H1 (cell line): Measurements from ENCODE around the gene PUDP. TPM values are rescaled to one million over a fixed set of nuclear protein-coding genes. Genes with fewer than 3 reads are reported as not detected.

ENCODE experiments used
- CBX5 ChIP-seq: fragments of 300-800, 300-1000 bp; sonication (generic); IDR thresholded peaks from 2 replicates; pipeline ENCODE4 v1.7.1; 2016; ENCODE audit warnings: antibody characterized with exemption, low read length, low read depth
- EGR1 ChIP-seq: IDR thresholded peaks from 2 replicates; pipeline ENCODE4 v1.6.1; 2011; ENCODE audit warnings: low read depth, low read length, borderline replicate concordance
- JUND ChIP-seq: IDR thresholded peaks from 2 replicates; pipeline ENCODE4 v1.6.1; 2011; ENCODE audit warnings: mild to moderate bottlenecking, improper control_type of control experiment, low read length
- SP4 ChIP-seq: IDR thresholded peaks from 2 replicates; pipeline ENCODE4 v1.6.1; 2012; ENCODE audit warnings: low read length, inconsistent platforms
- SRF ChIP-seq: IDR thresholded peaks from 2 replicates; pipeline ENCODE4 v1.6.1; 2011; ENCODE audit warnings: mild to moderate bottlenecking, low read depth, low read length, moderate library complexity
- polyA plus RNA-seq, 7 experiments: library from polyadenylated mRNA; depleted of rRNA in 3 of 7; stranded (reverse) in 5 of 7; unstranded in 2 of 7; fragments of >200 nt in 5 of 7; fragments of 200-250 nt in 2 of 7; gene quantifications; 1 replicate in 5 of 7; 2 replicates in 1 of 7; 4 replicates in 1 of 7; pipeline versions ENCODE4 v1.2.1 to v1.2.3, GENCODE V29; 2011 to 2013; ENCODE audit warnings: missing spikeins in 2 of 7, mixed read lengths in 2 of 7
- total RNA-seq: library from RNA; stranded (reverse); fragmentation: NEBNext Ultra II Directional; extraction: Animal tissue kit (Norgen Biotek cat#: 25700); gene quantifications from 2 replicates; pipeline ENCODE4 v1.2.1, GENCODE V29; 2021

The PUDP gene
- total and polyA plus RNA-seq, 2 of the 8 experiments (the other 6 are each of a cell fraction or from before 2014, with no cell fraction given), result 27.2 to 30.2 TPM

DNA sequence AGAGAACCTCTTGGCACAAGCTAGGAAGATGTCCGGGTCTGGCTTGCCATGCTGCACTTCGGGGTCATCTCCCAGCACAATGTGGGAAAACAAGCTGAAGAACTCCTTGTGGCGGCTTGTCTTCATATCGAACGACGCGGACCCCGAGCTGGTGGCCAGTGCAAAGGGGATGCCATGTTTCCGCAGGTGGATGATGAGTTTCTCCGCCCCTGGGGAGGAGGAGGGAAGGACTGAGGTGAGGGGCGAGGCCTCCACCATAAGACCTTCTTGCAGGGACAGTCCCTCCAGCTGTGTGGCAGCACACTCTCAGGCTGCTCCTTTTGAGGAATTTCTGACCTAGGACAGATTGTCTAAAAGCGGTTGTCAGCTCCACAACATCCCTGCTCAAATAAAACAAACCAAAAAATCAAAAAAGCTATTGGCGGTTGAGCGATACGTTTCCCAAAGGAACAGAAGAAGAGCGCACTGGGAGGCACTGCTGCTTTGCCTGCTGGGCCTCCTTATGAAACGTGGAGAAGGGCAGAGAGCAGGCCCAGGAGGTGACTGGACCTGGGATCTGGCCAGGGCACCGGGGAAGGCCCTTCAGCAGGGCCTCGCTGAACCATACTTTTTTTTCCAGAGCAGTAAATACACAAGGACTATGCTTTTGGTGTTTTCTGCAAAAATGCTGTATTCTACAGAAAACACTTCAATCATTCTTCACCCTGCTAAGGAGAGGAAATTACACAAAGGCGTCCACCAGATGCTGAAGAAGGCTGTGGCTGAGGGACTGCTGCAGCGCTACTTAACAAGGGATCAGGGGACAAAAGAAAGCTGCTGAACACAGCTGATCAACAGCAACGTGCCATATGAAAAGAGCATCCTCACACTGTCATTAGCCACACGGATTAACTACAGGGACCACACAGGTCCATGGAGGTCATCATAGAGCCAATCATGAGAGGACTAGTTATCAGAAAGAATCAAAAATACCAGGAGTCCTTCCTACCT, 70.4 kb downstream of the PUDP start (continued):
- no peak for TF ChIP-seq SP4
- TF ChIP-seq EGR1, result no peak
- no peak for TF ChIP-seq CBX5
- TF ChIP-seq SRF, result no peak
- TF ChIP-seq JUND, result no peak
- TF ChIP-seq, all 59 proteins: peak for 0
